ENCODE data around the gene PRDM2. TPM values are rescaled to one million over a fixed set of nuclear protein-coding genes. Genes with fewer than 3 reads are reported as not detected.

PRDM2 gene
- total and polyA plus RNA-seq, 2 donors from 2014 or later, result 8.2 to 42.6 TPM

GRCh38 chr1:13748610-13749505 is 48.9 kb downstream of the PRDM2 start:
- FAIRE-seq (no peak), DNase-seq (peak; percentile 97 to 99 (median 98))
- intact Hi-C loops (cut with DNase I), result no loop called here
- peaks cover 0 to 7% (median 2%) of the 10 kb centered on the region in 3 donors for H3K4me1 ChIP-seq (ENCODE audit: control insufficient read depth in 2 of 3, insufficient read depth in 2 of 3, low read depth in 1 of 3, low read length in 3 of 3)
- TF ChIP-seq CTCF (IDR thresholded peaks at IDR 0.05; ENCODE audit: borderline replicate concordance, extremely low read depth, insufficient read depth), result no peak
- H3K4me3 ChIP-seq (ENCODE audit: low read length in 3 of 3), result peak overlapping the region; percentile 74 to 87 (median 86)
- H3K36me3 ChIP-seq (ENCODE audit: control insufficient read depth in 2 of 3, insufficient read depth in 3 of 3, low read length in 3 of 3), result peaks cover 0 to 3% (median 0%) of the 10 kb centered on the region in 3 donors
- H3K9ac ChIP-seq (ENCODE audit: low read length in 3 of 3), result peak overlapping the region; percentile 44 to 82 (median 72)
- no peaks in the 10 kb centered on the region for H3K9me3 ChIP-seq (ENCODE audit: control insufficient read depth in 2 of 3, insufficient read depth in 1 of 3, low read length in 3 of 3)
- peak overlapping the region; percentile 80 to 87 for H3K27ac ChIP-seq (ENCODE audit: low read depth in 2 of 2, low read length in 2 of 2)
- no peaks in the 10 kb centered on the region for H3K27me3 ChIP-seq (ENCODE audit: control insufficient read depth, insufficient read depth, low read length)

GRCh38 chr1:13749543-13750341 is 49.8 kb downstream of the PRDM2 start:
- Histone ChIP-seq H3K36me3 (ENCODE audit: control insufficient read depth in 2 of 3, insufficient read depth in 3 of 3, low read length in 3 of 3) (peaks cover 0 to 3% (median 0%) of the 10 kb centered on the region in 3 donors), H3K9ac (ENCODE audit: low read length in 3 of 3) (peak overlapping the region; percentile 50 to 82 (median 82)), H3K4me1 (ENCODE audit: control insufficient read depth in 2 of 3, insufficient read depth in 2 of 3, low read depth in 1 of 3, low read length in 3 of 3) (peaks cover 0 to 9% (median 2%) of the 10 kb centered on the region in 3 donors), H3K27me3 (ENCODE audit: control insufficient read depth, insufficient read depth, low read length) (no peaks in the 10 kb centered on the region), H3K4me3 (ENCODE audit: low read length in 3 of 3) (peak overlapping the region; percentile 83 to 90 (median 89)), H3K27ac (ENCODE audit: low read depth in 2 of 2, low read length in 2 of 2) (peak overlapping the region; percentile 84 to 88), H3K9me3 (ENCODE audit: control insufficient read depth in 2 of 3, insufficient read depth in 1 of 3, low read length in 3 of 3) (no peaks in the 10 kb centered on the region)
- TF ChIP-seq CTCF (IDR thresholded peaks at IDR 0.05; ENCODE audit: borderline replicate concordance, extremely low read depth, insufficient read depth), result no peak
- DNase-seq (peak in 3 of 5 donors; percentile 52 to 92 (median 63)), FAIRE-seq (no peak)
- intact Hi-C loops (cut with DNase I), result no loop called here

GRCh38 chr1:13751458-13751871 is 51.5 kb downstream of the PRDM2 start:
- intact Hi-C loops (cut with DNase I), result no loop called here
- Histone ChIP-seq H3K9ac (ENCODE audit: low read length in 3 of 3) (peak overlapping the region in 1 of 3 donors; percentile 12), H3K27me3 (ENCODE audit: control insufficient read depth, insufficient read depth, low read length) (no peaks in the 10 kb centered on the region), H3K36me3 (ENCODE audit: control insufficient read depth in 2 of 3, insufficient read depth in 3 of 3, low read length in 3 of 3) (peaks cover 0 to 3% (median 0%) of the 10 kb centered on the region in 3 donors), H3K27ac (ENCODE audit: low read depth in 2 of 2, low read length in 2 of 2) (no peak overlapping the region), H3K9me3 (ENCODE audit: control insufficient read depth in 2 of 3, insufficient read depth in 1 of 3, low read length in 3 of 3) (no peaks in the 10 kb centered on the region), H3K4me1 (ENCODE audit: control insufficient read depth in 2 of 3, insufficient read depth in 2 of 3, low read depth in 1 of 3, low read length in 3 of 3) (peaks cover 0 to 9% (median 2%) of the 10 kb centered on the region in 3 donors), H3K4me3 (ENCODE audit: low read length in 3 of 3) (no peak overlapping the region)
- TF ChIP-seq CTCF (IDR thresholded peaks at IDR 0.05; ENCODE audit: borderline replicate concordance, extremely low read depth, insufficient read depth), result no peak
- DNase-seq, result no peak
- FAIRE-seq, result no peak
